Gastrocnemius medialis (tissue), 4 donors: Measurements from ENCODE around the gene GLB1L2. TPM values are rescaled to one million over a fixed set of nuclear protein-coding genes. Genes with fewer than 3 reads are reported as not detected.

Source experiments
- ATAC-seq, 2 donors: fragments of 150-250 bp; one replicate each; pipeline ENCODE4 v1.9.1; 2016
- DNase-seq, 2 donors: peaks; one replicate each; pipeline ENCODE4 v3.0.0-alpha.2; 2019
- H3K27ac ChIP-seq, 4 donors: fragments of 200-600 bp; sonication (generic); 1 replicate in 1 of 4; 2 replicates in 3 of 4; pipeline ENCODE4 v1.5.1; 2016 to 2018; ENCODE audit warnings: mild to moderate bottlenecking in 2 of 4, moderate library complexity in 1 of 4
- H3K27me3 ChIP-seq, 3 donors: fragments of 200-600 bp; sonication (generic) in 2 of 3; 1 replicate in 1 of 3; 2 replicates in 2 of 3; pipeline versions ENCODE4 v1.5.1 to v1.6.0; 2016 to 2019; ENCODE audit warnings: mild to moderate bottlenecking in 1 of 3, moderate library complexity in 1 of 3
- H3K36me3 ChIP-seq, 2 donors: fragments of 200-600 bp; sonication (generic) in 1 of 2; one replicate each; pipeline ENCODE4 v1.5.1; 2017 to 2018
- H3K4me1 ChIP-seq, 2 donors: fragments of 200-600 bp; sonication (generic) in 1 of 2; one replicate each; pipeline ENCODE4 v1.5.1; 2016 to 2017; ENCODE audit warnings: mild to moderate bottlenecking in 2 of 2
- H3K4me3 ChIP-seq, 4 donors: fragments of 200-600 bp; sonication (generic) in 3 of 4; 1 replicate in 1 of 4; 2 replicates in 3 of 4; pipeline ENCODE4 v1.5.1; 2016 to 2019; ENCODE audit warnings: mild to moderate bottlenecking in 2 of 4
- H3K9me3 ChIP-seq, 3 donors: fragments of 200-600 bp; sonication (generic) in 2 of 3; 1 replicate in 1 of 3; 2 replicates in 2 of 3; pipeline ENCODE4 v1.5.1; 2016 to 2019
- CTCF ChIP-seq, 5 experiments: fragments of 450-650 bp in 3 of 5; fragments of 200-600 bp in 2 of 5; sonication (generic) in 2 of 5; IDR thresholded peaks in 4 of 5; conservative IDR thresholded peaks in 1 of 5; 1 replicate in 4 of 5; 2 replicates in 1 of 5; pipeline ENCODE4 v1.5.1; 2016 to 2019; ENCODE audit warnings: antibody characterized with exemption in 5 of 5, mild to moderate bottlenecking in 3 of 5, moderate library complexity in 3 of 5
- POLR2A ChIP-seq, 2 donors: fragments of 450-650 bp; IDR thresholded peaks; one replicate each; pipeline ENCODE4 v1.6.1; 2017; ENCODE audit warnings: antibody characterized with exemption in 2 of 2, mild to moderate bottlenecking in 2 of 2, moderate library complexity in 2 of 2
- in situ Hi-C, 4 donors: fragments of 200-750 bp; cut with MboI; loops; one replicate each; pipeline versions ENCODE4 v1.15.0 to v1.8.0; 2017; ENCODE audit warnings: low sequenced_read_pairs in 4 of 4
- intact Hi-C: fragments of 100-400 bp; cut with DNase I; formaldehyde crosslinking; loops from one replicate; pipeline ENCODE4 v1.15.1; 2023; ENCODE audit warnings: low total_unique reads
- total RNA-seq, 4 donors: library from RNA; depleted of rRNA; stranded (reverse); fragments of >200 nt; gene quantifications; one replicate each; pipeline versions ENCODE4 v1.1.0 to v1.2.3, GENCODE V29; 2016

Gene GLB1L2
- total RNA-seq, 4 donors from 2014 or later, result 0.33 to 2.9 (median 0.76) TPM; not detected in 1

GRCh38 chr11:134377876-134378275, 46.1 kb downstream of the GLB1L2 start:
- TF ChIP-seq CTCF (IDR thresholded peaks at IDR 0.05 in 4 of 5, conservative IDR thresholded peaks at IDR 0.05 in 1 of 5), result no peak
- no peak for TF ChIP-seq POLR2A (IDR thresholded peaks at IDR 0.05)
- ATAC-seq, result no peak
- intact Hi-C loops, result no loop called here
- DNase-seq, result no peak
- Histone ChIP-seq H3K27ac (no peak overlapping the region), H3K36me3 (no peaks in the 10 kb centered on the region), H3K27me3 (no peaks in the 10 kb centered on the region), H3K4me1 (no peaks in the 10 kb centered on the region), H3K4me3 (no peak overlapping the region), H3K9me3 (no peaks in the 10 kb centered on the region)
- in situ Hi-C loops, result no loop called here

DNA sequence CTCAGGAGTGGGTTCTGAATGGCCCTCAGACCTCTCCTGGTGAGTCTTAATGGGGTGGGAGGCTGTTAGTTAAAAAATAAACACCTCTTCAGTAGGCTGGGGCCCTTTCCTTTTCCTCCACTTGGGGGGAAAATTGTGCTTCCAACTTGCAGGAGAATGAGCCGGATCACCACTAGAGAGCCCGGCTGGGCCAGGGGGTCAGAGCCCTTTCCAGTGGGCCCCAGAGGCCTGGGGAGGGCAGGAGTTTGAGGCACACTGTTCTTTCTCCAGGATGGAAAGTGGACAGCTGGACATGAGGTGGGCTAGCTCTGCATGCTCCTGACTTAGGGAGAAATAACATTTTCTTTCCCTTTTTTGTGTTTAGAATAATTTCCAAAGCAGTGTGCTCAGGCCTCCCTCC, 47.5 kb downstream of the GLB1L2 start:
- Histone ChIP-seq H3K36me3 (no peaks in the 10 kb centered on the region), H3K4me3 (no peak overlapping the region), H3K27me3 (no peaks in the 10 kb centered on the region), H3K27ac (no peak overlapping the region), H3K9me3 (no peaks in the 10 kb centered on the region), H3K4me1 (no peaks in the 10 kb centered on the region)
- intact Hi-C loops, result no loop called here
- DNase-seq, result no peak
- in situ Hi-C loops, result no loop called here
- TF ChIP-seq CTCF (IDR thresholded peaks at IDR 0.05 in 4 of 5, conservative IDR thresholded peaks at IDR 0.05 in 1 of 5) (no peak), POLR2A (IDR thresholded peaks at IDR 0.05) (no peak)
- no peak for ATAC-seq

DNA sequence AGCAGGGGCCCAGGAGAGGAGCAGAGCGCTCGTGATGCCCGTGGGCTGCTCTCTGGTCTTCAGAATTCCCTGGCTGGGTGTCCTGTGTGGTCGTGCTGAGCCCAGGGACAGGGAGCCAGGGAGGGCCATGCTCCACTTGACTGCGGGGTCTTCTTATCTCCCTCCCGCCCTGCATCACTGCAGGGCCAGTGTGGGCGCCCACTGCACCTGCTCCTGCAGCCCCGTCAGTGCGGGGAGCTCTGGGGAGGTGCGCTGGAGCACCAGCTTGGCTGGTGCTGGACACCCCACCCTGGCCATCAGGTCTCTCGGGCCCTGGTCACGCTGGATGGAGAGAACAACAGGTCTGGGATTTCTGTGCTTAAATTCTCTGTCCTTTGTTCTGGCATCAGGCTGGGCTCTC, 48.4 kb downstream of the GLB1L2 start:
- DNase-seq (no peak), ATAC-seq (no peak)
- no peak overlapping the region for H3K4me3 ChIP-seq
- no peak overlapping the region for H3K27ac ChIP-seq
- H3K27me3 ChIP-seq, result no peaks in the 10 kb centered on the region
- no peaks in the 10 kb centered on the region for H3K36me3 ChIP-seq
- intact Hi-C loops, result no loop called here
- TF ChIP-seq POLR2A (IDR thresholded peaks at IDR 0.05), result no peak
- TF ChIP-seq CTCF (IDR thresholded peaks at IDR 0.05 in 4 of 5, conservative IDR thresholded peaks at IDR 0.05 in 1 of 5), result no peak
- in situ Hi-C loops, result no loop called here
- no peaks in the 10 kb centered on the region for H3K4me1 ChIP-seq
- H3K9me3 ChIP-seq, result no peaks in the 10 kb centered on the region

GRCh38 chr11:134380785-134381184, 49.0 kb downstream of the GLB1L2 start:
- Histone ChIP-seq H3K4me3 (no peak overlapping the region), H3K9me3 (no peaks in the 10 kb centered on the region), H3K27me3 (no peaks in the 10 kb centered on the region), H3K27ac (no peak overlapping the region), H3K36me3 (no peaks in the 10 kb centered on the region), H3K4me1 (peaks cover 0 to 3% of the 10 kb centered on the region in 2 donors)
- ATAC-seq (no peak), DNase-seq (no peak)
- intact Hi-C loops, result no loop called here
- in situ Hi-C loops, result no loop called here
- TF ChIP-seq POLR2A (IDR thresholded peaks at IDR 0.05) (no peak), CTCF (IDR thresholded peaks at IDR 0.05 in 4 of 5, conservative IDR thresholded peaks at IDR 0.05 in 1 of 5) (no peak)

- no peak overlapping the region for H3K27ac ChIP-seq
- in situ Hi-C loops (no loop called here), intact Hi-C loops (no loop called here)
- ATAC-seq (no peak), DNase-seq (no peak)
- no peaks in the 10 kb centered on the region for H3K27me3 ChIP-seq
- no peaks in the 10 kb centered on the region for H3K9me3 ChIP-seq
- H3K36me3 ChIP-seq, result no peaks in the 10 kb centered on the region
- peaks cover 3 to 8% of the 10 kb centered on the region in 2 donors for H3K4me1 ChIP-seq
- H3K4me3 ChIP-seq, result no peak overlapping the region
- no peak for TF ChIP-seq CTCF (IDR thresholded peaks at IDR 0.05 in 4 of 5, conservative IDR thresholded peaks at IDR 0.05 in 1 of 5)
- TF ChIP-seq POLR2A (IDR thresholded peaks at IDR 0.05), result no peak
These were observed 50.5 kb downstream of the GLB1L2 start for GRCh38 chr11:134382257-134382656.
